HCT116 (cell line): ENCODE results near the gene THYN1.

ENCODE experiments used
- ATF3 ChIP-seq: IDR thresholded peaks from 2 replicates; pipeline ENCODE4 v1.6.1; 2012
- CTCF ChIP-seq, 3 experiments: fragments of 200-600 bp in 1 of 3; sonication (generic) in 1 of 3; IDR thresholded peaks in 2 of 3; conservative IDR thresholded peaks in 1 of 3; 2 replicates each; pipeline ENCODE4 v1.5.1; 2012 to 2017; ENCODE audit warnings: low read depth in 2 of 3, low read length in 2 of 3, antibody characterized with exemption in 1 of 3, borderline replicate concordance in 1 of 3, control low read depth in 1 of 3, mild to moderate bottlenecking in 1 of 3, mixed read lengths in 1 of 3, mixed run types in 1 of 3, moderate library complexity in 1 of 3; ENCODE audit not compliant: insufficient read depth in 1 of 3
- EZH2 ChIP-seq: fragments of 200-600 bp; sonication (generic); IDR thresholded peaks from 2 replicates; pipeline ENCODE4 v1.6.1; 2017; ENCODE audit warnings: antibody characterized with exemption, mixed run types
- EZH2phosphoT487 ChIP-seq: fragments of 200-600 bp; IDR thresholded peaks from 2 replicates; pipeline ENCODE4 v1.6.1; 2018; ENCODE audit warnings: antibody characterized with exemption, borderline replicate concordance
- JUND ChIP-seq: IDR thresholded peaks from 2 replicates; pipeline ENCODE4 v1.6.1; 2012
- POLR2A ChIP-seq: IDR thresholded peaks from 2 replicates; pipeline ENCODE4 v1.7.0; 2011; ENCODE audit warnings: borderline replicate concordance; ENCODE audit not compliant: insufficient read depth, insufficient read length; ENCODE audit errors: extremely low read depth
- POLR2AphosphoS5 ChIP-seq: IDR thresholded peaks from 2 replicates; pipeline ENCODE4 v1.6.1; 2011; ENCODE audit warnings: mild to moderate bottlenecking, low read depth, low read length, moderate library complexity
- RAD21 ChIP-seq: IDR thresholded peaks from 2 replicates; pipeline ENCODE4 v1.6.1; 2012; ENCODE audit warnings: low read depth, mild to moderate bottlenecking
- TCF7L2 ChIP-seq: IDR thresholded peaks from 2 replicates; pipeline ENCODE4 v1.7.0; 2011; ENCODE audit warnings: borderline replicate concordance, inconsistent platforms; ENCODE audit not compliant: insufficient read depth, insufficient read length; ENCODE audit errors: extremely low read depth

- TF ChIP-seq EZH2: no peak
- TF ChIP-seq CTCF (IDR thresholded peaks at IDR 0.05 in 2 of 3, conservative IDR thresholded peaks at IDR 0.05 in 1 of 3; ENCODE audit: borderline replicate concordance in 1 of 3, insufficient read depth in 1 of 3, low read depth in 2 of 3, low read length in 2 of 3): no peak
- no peak for TF ChIP-seq POLR2AphosphoS5
- TF ChIP-seq RAD21: no peak
- no peak for TF ChIP-seq POLR2A
- no peak for TF ChIP-seq ATF3
- TF ChIP-seq TCF7L2: no peak
- no peak for TF ChIP-seq EZH2phosphoT487
- TF ChIP-seq JUND: no peak
Measured at GRCh38 chr11:134205729-134206128, 47.4 kb downstream of the THYN1 start.
